ENCODE data around the gene POU2AF1. TPM values are rescaled to one million over a fixed set of nuclear protein-coding genes. Genes with fewer than 3 reads are reported as not detected.

Gene POU2AF1
- total and polyA plus RNA-seq, 2 experiments from 2014 or later: not detected

DNA sequence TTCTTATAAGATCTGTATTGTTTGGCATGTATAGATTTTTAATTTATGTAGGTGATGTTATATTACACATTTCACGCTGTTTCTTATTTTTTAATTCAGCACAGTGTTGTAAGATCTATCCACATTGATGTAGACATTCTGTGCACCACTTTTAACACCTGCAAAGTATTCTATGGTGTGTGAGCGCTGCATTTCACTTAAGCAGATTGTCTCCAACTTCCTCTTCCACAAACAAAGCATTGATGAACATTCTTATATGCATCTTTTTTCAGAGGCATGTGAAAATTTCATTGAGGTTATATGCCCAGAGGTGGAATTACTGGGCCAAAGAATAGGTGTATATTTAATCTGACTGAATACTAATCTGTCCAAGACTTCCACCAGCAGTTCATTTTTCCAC is 3.4 kb upstream of the POU2AF1 start:
- TF ChIP-seq CREB1 (CRISPR knock-in tag; IDR thresholded peaks at IDR 0.05; ENCODE audit: low read depth) (no peak), ZNF331 (CRISPR knock-in tag; IDR thresholded peaks at IDR 0.05; ENCODE audit: low read depth) (no peak), EZH2phosphoT487 (IDR thresholded peaks at IDR 0.05; ENCODE audit: unreplicated experiment) (no peak), ZNF114 (CRISPR knock-in tag; IDR thresholded peaks at IDR 0.05) (no peak), POLR2AphosphoS5 (IDR thresholded peaks at IDR 0.05; ENCODE audit: low read depth) (no peak), NANOG (IDR thresholded peaks at IDR 0.05; ENCODE audit: borderline replicate concordance) (no peak), STAT1 (IDR thresholded peaks at IDR 0.05; ENCODE audit: unreplicated experiment) (no peak), EZH2 (IDR thresholded peaks at IDR 0.05; ENCODE audit: low read depth, unreplicated experiment) (no peak), JUNB (IDR thresholded peaks at IDR 0.05; ENCODE audit: unreplicated experiment) (no peak)
- TF ChIP-seq, protein P1, sequence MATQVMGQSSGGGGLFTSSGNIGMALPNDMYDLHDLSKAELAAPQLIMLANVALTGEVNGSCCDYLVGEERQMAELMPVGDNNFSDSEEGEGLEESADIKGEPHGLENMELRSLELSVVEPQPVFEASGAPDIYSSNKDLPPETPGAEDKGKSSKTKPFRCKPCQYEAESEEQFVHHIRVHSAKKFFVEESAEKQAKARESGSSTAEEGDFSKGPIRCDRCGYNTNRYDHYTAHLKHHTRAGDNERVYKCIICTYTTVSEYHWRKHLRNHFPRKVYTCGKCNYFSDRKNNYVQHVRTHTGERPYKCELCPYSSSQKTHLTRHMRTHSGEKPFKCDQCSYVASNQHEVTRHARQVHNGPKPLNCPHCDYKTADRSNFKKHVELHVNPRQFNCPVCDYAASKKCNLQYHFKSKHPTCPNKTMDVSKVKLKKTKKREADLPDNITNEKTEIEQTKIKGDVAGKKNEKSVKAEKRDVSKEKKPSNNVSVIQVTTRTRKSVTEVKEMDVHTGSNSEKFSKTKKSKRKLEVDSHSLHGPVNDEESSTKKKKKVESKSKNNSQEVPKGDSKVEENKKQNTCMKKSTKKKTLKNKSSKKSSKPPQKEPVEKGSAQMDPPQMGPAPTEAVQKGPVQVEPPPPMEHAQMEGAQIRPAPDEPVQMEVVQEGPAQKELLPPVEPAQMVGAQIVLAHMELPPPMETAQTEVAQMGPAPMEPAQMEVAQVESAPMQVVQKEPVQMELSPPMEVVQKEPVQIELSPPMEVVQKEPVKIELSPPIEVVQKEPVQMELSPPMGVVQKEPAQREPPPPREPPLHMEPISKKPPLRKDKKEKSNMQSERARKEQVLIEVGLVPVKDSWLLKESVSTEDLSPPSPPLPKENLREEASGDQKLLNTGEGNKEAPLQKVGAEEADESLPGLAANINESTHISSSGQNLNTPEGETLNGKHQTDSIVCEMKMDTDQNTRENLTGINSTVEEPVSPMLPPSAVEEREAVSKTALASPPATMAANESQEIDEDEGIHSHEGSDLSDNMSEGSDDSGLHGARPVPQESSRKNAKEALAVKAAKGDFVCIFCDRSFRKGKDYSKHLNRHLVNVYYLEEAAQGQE (IDR thresholded peaks at IDR 0.05; ENCODE audit: unreplicated experiment): no peak
- TF ChIP-seq, protein P2, sequence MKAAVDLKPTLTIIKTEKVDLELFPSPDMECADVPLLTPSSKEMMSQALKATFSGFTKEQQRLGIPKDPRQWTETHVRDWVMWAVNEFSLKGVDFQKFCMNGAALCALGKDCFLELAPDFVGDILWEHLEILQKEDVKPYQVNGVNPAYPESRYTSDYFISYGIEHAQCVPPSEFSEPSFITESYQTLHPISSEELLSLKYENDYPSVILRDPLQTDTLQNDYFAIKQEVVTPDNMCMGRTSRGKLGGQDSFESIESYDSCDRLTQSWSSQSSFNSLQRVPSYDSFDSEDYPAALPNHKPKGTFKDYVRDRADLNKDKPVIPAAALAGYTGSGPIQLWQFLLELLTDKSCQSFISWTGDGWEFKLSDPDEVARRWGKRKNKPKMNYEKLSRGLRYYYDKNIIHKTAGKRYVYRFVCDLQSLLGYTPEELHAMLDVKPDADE (IDR thresholded peaks at IDR 0.05): no peak
- TF ChIP-seq, protein P3, sequence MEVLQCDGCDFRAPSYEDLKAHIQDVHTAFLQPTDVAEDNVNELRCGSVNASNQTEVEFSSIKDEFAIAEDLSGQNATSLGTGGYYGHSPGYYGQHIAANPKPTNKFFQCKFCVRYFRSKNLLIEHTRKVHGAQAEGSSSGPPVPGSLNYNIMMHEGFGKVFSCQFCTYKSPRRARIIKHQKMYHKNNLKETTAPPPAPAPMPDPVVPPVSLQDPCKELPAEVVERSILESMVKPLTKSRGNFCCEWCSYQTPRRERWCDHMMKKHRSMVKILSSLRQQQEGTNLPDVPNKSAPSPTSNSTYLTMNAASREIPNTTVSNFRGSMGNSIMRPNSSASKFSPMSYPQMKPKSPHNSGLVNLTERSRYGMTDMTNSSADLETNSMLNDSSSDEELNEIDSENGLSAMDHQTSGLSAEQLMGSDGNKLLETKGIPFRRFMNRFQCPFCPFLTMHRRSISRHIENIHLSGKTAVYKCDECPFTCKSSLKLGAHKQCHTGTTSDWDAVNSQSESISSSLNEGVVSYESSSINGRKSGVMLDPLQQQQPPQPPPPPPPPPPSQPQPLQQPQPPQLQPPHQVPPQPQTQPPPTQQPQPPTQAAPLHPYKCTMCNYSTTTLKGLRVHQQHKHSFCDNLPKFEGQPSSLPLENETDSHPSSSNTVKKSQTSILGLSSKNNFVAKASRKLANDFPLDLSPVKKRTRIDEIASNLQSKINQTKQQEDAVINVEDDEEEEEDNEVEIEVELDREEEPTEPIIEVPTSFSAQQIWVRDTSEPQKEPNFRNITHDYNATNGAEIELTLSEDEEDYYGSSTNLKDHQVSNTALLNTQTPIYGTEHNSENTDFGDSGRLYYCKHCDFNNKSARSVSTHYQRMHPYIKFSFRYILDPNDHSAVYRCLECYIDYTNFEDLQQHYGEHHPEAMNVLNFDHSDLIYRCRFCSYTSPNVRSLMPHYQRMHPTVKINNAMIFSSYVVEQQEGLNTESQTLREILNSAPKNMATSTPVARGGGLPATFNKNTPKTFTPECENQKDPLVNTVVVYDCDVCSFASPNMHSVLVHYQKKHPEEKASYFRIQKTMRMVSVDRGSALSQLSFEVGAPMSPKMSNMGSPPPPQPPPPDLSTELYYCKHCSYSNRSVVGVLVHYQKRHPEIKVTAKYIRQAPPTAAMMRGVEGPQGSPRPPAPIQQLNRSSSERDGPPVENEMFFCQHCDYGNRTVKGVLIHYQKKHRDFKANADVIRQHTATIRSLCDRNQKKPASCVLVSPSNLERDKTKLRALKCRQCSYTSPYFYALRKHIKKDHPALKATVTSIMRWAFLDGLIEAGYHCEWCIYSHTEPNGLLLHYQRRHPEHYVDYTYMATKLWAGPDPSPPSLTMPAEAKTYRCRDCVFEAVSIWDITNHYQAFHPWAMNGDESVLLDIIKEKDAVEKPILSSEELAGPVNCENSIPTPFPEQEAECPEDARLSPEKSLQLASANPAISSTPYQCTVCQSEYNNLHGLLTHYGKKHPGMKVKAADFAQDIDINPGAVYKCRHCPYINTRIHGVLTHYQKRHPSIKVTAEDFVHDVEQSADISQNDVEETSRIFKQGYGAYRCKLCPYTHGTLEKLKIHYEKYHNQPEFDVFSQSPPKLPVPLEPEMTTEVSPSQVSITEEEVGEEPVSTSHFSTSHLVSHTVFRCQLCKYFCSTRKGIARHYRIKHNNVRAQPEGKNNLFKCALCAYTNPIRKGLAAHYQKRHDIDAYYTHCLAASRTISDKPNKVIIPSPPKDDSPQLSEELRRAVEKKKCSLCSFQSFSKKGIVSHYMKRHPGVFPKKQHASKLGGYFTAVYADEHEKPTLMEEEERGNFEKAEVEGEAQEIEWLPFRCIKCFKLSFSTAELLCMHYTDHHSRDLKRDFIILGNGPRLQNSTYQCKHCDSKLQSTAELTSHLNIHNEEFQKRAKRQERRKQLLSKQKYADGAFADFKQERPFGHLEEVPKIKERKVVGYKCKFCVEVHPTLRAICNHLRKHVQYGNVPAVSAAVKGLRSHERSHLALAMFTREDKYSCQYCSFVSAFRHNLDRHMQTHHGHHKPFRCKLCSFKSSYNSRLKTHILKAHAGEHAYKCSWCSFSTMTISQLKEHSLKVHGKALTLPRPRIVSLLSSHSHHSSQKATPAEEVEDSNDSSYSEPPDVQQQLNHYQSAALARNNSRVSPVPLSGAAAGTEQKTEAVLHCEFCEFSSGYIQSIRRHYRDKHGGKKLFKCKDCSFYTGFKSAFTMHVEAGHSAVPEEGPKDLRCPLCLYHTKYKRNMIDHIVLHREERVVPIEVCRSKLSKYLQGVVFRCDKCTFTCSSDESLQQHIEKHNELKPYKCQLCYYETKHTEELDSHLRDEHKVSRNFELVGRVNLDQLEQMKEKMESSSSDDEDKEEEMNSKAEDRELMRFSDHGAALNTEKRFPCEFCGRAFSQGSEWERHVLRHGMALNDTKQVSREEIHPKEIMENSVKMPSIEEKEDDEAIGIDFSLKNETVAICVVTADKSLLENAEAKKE (CRISPR knock-in tag; IDR thresholded peaks at IDR 0.05): no peak
- TF ChIP-seq, protein P4, sequence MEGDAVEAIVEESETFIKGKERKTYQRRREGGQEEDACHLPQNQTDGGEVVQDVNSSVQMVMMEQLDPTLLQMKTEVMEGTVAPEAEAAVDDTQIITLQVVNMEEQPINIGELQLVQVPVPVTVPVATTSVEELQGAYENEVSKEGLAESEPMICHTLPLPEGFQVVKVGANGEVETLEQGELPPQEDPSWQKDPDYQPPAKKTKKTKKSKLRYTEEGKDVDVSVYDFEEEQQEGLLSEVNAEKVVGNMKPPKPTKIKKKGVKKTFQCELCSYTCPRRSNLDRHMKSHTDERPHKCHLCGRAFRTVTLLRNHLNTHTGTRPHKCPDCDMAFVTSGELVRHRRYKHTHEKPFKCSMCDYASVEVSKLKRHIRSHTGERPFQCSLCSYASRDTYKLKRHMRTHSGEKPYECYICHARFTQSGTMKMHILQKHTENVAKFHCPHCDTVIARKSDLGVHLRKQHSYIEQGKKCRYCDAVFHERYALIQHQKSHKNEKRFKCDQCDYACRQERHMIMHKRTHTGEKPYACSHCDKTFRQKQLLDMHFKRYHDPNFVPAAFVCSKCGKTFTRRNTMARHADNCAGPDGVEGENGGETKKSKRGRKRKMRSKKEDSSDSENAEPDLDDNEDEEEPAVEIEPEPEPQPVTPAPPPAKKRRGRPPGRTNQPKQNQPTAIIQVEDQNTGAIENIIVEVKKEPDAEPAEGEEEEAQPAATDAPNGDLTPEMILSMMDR (conservative IDR thresholded peaks at IDR 0.05; ENCODE audit: low read depth in 2 of 2): no peak
- ATAC-seq: no peak
- Mint-ChIP-seq H3K9me3 (no peaks in the 10 kb centered on the region), H3K27me3 (ENCODE audit: insufficient read depth, low read depth, poor library complexity) (peaks cover 2% of the 10 kb centered on the region), H3K4me3 (no peak overlapping the region), H3K4me1 (no peaks in the 10 kb centered on the region; the same call in 2 of the 3 replicates), H3K36me3 (ENCODE audit: low read depth) (no peaks in the 10 kb centered on the region), H3K27ac (no peak overlapping the region)
- DNase-seq (ENCODE audit: low spot score): no peak
- Histone ChIP-seq H3K27me3 (ENCODE audit: insufficient read depth) (no peaks in the 10 kb centered on the region), H3K4me1 (ENCODE audit: insufficient read depth) (no peaks in the 10 kb centered on the region), H3K36me3 (ENCODE audit: insufficient read depth) (no peaks in the 10 kb centered on the region), H3K4me2 (no peak overlapping the region), H3K9me2 (ENCODE audit: insufficient read depth) (peaks cover 16% of the 10 kb centered on the region; the same call in 1 of the 2 replicates), H2AFZ (no peak overlapping the region), H3K27ac (ENCODE audit: low read depth) (no peak overlapping the region), H3K79me2 (replicated peaks; ENCODE audit: insufficient read depth) (no peaks in the 10 kb centered on the region), H4K20me1 (replicated peaks; ENCODE audit: insufficient read depth) (no peaks in the 10 kb centered on the region), H3F3A (replicated peaks; ENCODE audit: low read depth) (no peaks in the 10 kb centered on the region), H3K4me3 (no peak overlapping the region)

Data from GM23338 (cell line).